Liver (tissue), 10 donors: ENCODE results near the gene VWF. TPM values are rescaled to one million over a fixed set of nuclear protein-coding genes. Genes with fewer than 3 reads are reported as not detected.

Experiments used
- DNase-seq: peaks from one replicate; pipeline ENCODE4 v3.0.0-alpha.2; 2017; ENCODE audit warnings: low spot score
- H3K27ac ChIP-seq, 2 donors: one replicate each; pipeline ENCODE4 v1.7.0; 2013; ENCODE audit warnings: inconsistent platforms in 2 of 2, low read length in 2 of 2, control low read depth in 1 of 2, low read depth in 1 of 2, mild to moderate bottlenecking in 1 of 2
- H3K27me3 ChIP-seq, 4 donors: one replicate each; pipeline versions ENCODE4 v1.6.1 to v1.7.0; 2013; ENCODE audit warnings: low read length in 3 of 4, inconsistent platforms in 1 of 4, mild to moderate bottlenecking in 1 of 4, moderate library complexity in 1 of 4; ENCODE audit not compliant: control insufficient read depth in 4 of 4, insufficient read depth in 4 of 4
- H3K36me3 ChIP-seq, 4 donors: one replicate each; pipeline versions ENCODE4 v1.6.1 to v1.7.0; 2013; ENCODE audit warnings: low read length in 3 of 4, mild to moderate bottlenecking in 3 of 4, low read depth in 1 of 4, moderate library complexity in 1 of 4; ENCODE audit not compliant: control insufficient read depth in 4 of 4, insufficient read depth in 3 of 4
- H3K4me1 ChIP-seq, 4 donors: one replicate each; pipeline versions ENCODE4 v1.6.1 to v1.7.0; 2013; ENCODE audit warnings: low read length in 3 of 4, mild to moderate bottlenecking in 3 of 4, moderate library complexity in 1 of 4; ENCODE audit not compliant: control insufficient read depth in 4 of 4, insufficient read depth in 4 of 4
- H3K4me3 ChIP-seq, 3 donors: one replicate each; pipeline versions ENCODE4 v1.6.1 to v1.7.0; 2013; ENCODE audit warnings: low read length in 3 of 3, control low read depth in 1 of 3, low read depth in 1 of 3, mild to moderate bottlenecking in 1 of 3
- H3K9ac ChIP-seq, 2 donors: one replicate each; pipeline ENCODE4 v1.7.0; 2013; ENCODE audit warnings: low read length in 2 of 2, mild to moderate bottlenecking in 2 of 2, moderate library complexity in 2 of 2, control low read depth in 1 of 2, low read depth in 1 of 2
- H3K9me3 ChIP-seq, 4 donors: one replicate each; pipeline versions ENCODE4 v1.6.1 to v1.7.0; 2013; ENCODE audit warnings: low read length in 3 of 4; ENCODE audit not compliant: control insufficient read depth in 4 of 4
- ATF3 ChIP-seq: IDR thresholded peaks from 2 replicates; pipeline ENCODE4 v1.6.1; 2016; ENCODE audit warnings: antibody characterized with exemption
- HNF4A ChIP-seq, 2 donors: conservative IDR thresholded peaks; 2 replicates each; pipeline ENCODE4 v1.6.1; 2016; ENCODE audit warnings: antibody characterized with exemption in 2 of 2, mild to moderate bottlenecking in 2 of 2
- NR2F2 ChIP-seq: IDR thresholded peaks from 2 replicates; pipeline ENCODE4 v1.6.1; 2016; ENCODE audit warnings: antibody characterized with exemption
- WGBS: extraction: QIAGEN DNeasy Blood & Tissue Kit; methylation state at CpG from one replicate; pipeline ENCODE4 v1.1.7; 2013; 5-methylcytosine and 5-hydroxymethylcytosine counted together
- polyA plus RNA-seq, 2 donors: library from polyadenylated mRNA; stranded (reverse) in 1 of 2; unstranded in 1 of 2; fragments of 200-250 nt in 1 of 2; fragments of >200 nt in 1 of 2; fragmentation: Nextera tagmentation in 1 of 2; extraction: Ambion mirVana in 1 of 2; gene quantifications; one replicate each; pipeline versions ENCODE4 v1.2.1 to v1.2.3, GENCODE V29; 2013 to 2015
- small RNA-seq: library from RNA; depleted of rRNA; stranded (forward); fragments of <200 nt; gene quantifications from one replicate; pipeline ENCODE3, GENCODE V24; 2014
- total RNA-seq, 2 donors: library from RNA; depleted of rRNA; stranded (reverse); fragments of >200 nt; gene quantifications; one replicate each; pipeline ENCODE4 v1.2.3, GENCODE V29; 2014
- donor health status: healthy.
- donor health status: healthy.
- donor health status: healthy.
- donor health status: healthy.
- donor health status: healthy.

Gene VWF
- total and polyA plus RNA-seq, 4 donors: 2.1 to 10.8 (median 4.0) TPM

- no peaks in the 10 kb centered on the region for H3K27me3 ChIP-seq
- no peak for DNase-seq
- no peak overlapping the region for H3K9ac ChIP-seq
- H3K4me1 ChIP-seq: no peaks in the 10 kb centered on the region
- H3K4me3 ChIP-seq: no peak overlapping the region
- no peaks in the 10 kb centered on the region for H3K36me3 ChIP-seq
- no peak overlapping the region for H3K27ac ChIP-seq
- TF ChIP-seq ATF3 (no peak), NR2F2 (no peak), HNF4A (conservative IDR thresholded peaks at IDR 0.05) (no peak)
- 72% methylated on average over 3 of the region's 3 CpGs for WGBS
- H3K9me3 ChIP-seq: no peaks in the 10 kb centered on the region
Observed at GRCh38 chr12:5898874-5899273, 225.6 kb downstream of the VWF start.

Small RNA genes lying within 50 kb of the gene (small RNA-seq; reads per million reads assigned to genes)
- not detected for gene RN7SL69P

Other genes with a start within 250 kb of the VWF start
- under 1 TPM; 0.05 to 0.25 TPM for gene ANO2, start 179.4 kb downstream of the VWF start, total RNA-seq
- under 1 TPM; 0.03 to 0.25 TPM for gene ANO2, start 179.4 kb downstream of the VWF start, polyA plus RNA-seq
- 10 to 100 TPM; 18.7 to 25.8 TPM for gene CD9, start 75.7 kb upstream of the VWF start, total RNA-seq
- 10 to 100 TPM; 38.9 to 65.2 TPM for gene CD9, start 75.7 kb upstream of the VWF start, polyA plus RNA-seq
- 1 to 10 TPM; 2.2 to 6.3 TPM for gene PLEKHG6, start 186.0 kb upstream of the VWF start, total RNA-seq
- gene PLEKHG6, start 186.0 kb upstream of the VWF start, polyA plus RNA-seq: 1 to 10 TPM; 2.4 to 2.7 TPM
- 100 to 1,000 TPM in 1 of 2 donors, 10 to 100 TPM in 1; 36.9 to 144 TPM for gene TNFRSF1A, start 217.4 kb upstream of the VWF start, total RNA-seq
- 100 to 1,000 TPM in 1 of 2 donors, 10 to 100 TPM in 1; 56.0 to 121 TPM for gene TNFRSF1A, start 217.4 kb upstream of the VWF start, polyA plus RNA-seq